GM12892 (cell line): ENCODE measurements around the gene SLC39A11.

Experiments
- POLR2A ChIP-seq: IDR thresholded peaks from 2 replicates; pipeline ENCODE4 v1.6.1; 2011; ENCODE audit warnings: low read depth, low read length, control low read depth
- POLR2AphosphoS5 ChIP-seq: IDR thresholded peaks from 2 replicates; pipeline ENCODE4 v1.6.1; 2011; ENCODE audit warnings: low read depth, low read length, control low read depth
- TAF1 ChIP-seq: IDR thresholded peaks from 2 replicates; pipeline ENCODE4 v1.6.1; 2011; ENCODE audit warnings: low read depth, mild to moderate bottlenecking, control low read depth, low read length, borderline replicate concordance

DNA sequence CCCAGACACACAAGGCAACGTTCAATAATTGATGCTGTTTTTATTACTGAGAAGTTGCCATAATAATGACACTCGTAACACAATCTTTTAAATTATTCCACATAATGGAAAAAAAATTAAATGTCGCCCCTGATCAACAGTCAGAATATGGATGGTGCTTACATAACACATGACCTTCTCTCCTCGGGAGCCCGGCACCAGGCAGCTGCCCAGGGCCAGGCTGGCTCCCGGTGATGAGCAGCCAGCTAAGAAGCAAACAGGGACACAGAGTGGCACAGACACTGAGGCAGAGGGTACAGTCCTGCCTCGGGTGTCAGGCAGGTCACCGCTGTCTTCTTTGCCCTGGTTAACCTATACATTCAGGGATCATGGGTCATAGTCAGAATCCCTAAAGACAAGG is 137.9 kb downstream of the SLC39A11 start:
- TF ChIP-seq POLR2A, result no peak
- TF ChIP-seq POLR2AphosphoS5, result no peak
- no peak for TF ChIP-seq TAF1
